ENCODE data around the gene TP53AIP1. TPM values are rescaled to one million over a fixed set of nuclear protein-coding genes. Genes with fewer than 3 reads are reported as not detected.

Gene TP53AIP1
- total and polyA plus RNA-seq, 12 donors, result 0.01 TPM; not detected in 11

DNA sequence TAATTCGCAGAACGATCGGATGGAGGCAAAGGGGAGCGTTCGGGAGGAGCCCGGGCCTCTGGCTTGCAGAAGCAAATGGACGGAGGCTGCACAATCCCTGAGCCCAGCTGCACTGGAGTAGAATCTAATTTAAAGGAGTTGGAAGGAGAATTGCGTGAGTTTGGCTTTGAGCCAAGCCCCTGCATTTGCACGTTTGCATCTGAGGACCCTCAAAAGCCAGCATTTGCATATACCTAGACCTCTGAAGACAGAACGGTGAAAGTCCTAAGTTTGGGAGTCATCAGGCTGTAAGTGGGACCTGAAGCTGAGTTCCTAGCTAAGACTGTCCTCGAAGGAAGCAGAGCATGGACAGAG is 15.6 kb downstream of the TP53AIP1 start:
- H3K9me3 ChIP-seq, result no peaks in the 10 kb centered on the region
- H3K4me3 ChIP-seq, result no peak overlapping the region
- intact Hi-C loops (cut with DNase I), result no loop called here
- TF ChIP-seq, protein P1, sequence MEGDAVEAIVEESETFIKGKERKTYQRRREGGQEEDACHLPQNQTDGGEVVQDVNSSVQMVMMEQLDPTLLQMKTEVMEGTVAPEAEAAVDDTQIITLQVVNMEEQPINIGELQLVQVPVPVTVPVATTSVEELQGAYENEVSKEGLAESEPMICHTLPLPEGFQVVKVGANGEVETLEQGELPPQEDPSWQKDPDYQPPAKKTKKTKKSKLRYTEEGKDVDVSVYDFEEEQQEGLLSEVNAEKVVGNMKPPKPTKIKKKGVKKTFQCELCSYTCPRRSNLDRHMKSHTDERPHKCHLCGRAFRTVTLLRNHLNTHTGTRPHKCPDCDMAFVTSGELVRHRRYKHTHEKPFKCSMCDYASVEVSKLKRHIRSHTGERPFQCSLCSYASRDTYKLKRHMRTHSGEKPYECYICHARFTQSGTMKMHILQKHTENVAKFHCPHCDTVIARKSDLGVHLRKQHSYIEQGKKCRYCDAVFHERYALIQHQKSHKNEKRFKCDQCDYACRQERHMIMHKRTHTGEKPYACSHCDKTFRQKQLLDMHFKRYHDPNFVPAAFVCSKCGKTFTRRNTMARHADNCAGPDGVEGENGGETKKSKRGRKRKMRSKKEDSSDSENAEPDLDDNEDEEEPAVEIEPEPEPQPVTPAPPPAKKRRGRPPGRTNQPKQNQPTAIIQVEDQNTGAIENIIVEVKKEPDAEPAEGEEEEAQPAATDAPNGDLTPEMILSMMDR (IDR thresholded peaks at IDR 0.05), result no peak
- peaks cover 0 to 11% (median under 1%) of the 10 kb centered on the region in 7 donors for H3K27me3 ChIP-seq
- DNase-seq, result no peak
- no peak for ATAC-seq
- H3K36me3 ChIP-seq, result no peaks in the 10 kb centered on the region
- peaks cover 0 to 4% (median 0%) of the 10 kb centered on the region in 9 donors for H3K4me1 ChIP-seq
- 71 to 73% methylated on average over 11 of the region's 11 CpGs for WGBS, 2 donors
- H3K27ac ChIP-seq, result no peak overlapping the region

DNA sequence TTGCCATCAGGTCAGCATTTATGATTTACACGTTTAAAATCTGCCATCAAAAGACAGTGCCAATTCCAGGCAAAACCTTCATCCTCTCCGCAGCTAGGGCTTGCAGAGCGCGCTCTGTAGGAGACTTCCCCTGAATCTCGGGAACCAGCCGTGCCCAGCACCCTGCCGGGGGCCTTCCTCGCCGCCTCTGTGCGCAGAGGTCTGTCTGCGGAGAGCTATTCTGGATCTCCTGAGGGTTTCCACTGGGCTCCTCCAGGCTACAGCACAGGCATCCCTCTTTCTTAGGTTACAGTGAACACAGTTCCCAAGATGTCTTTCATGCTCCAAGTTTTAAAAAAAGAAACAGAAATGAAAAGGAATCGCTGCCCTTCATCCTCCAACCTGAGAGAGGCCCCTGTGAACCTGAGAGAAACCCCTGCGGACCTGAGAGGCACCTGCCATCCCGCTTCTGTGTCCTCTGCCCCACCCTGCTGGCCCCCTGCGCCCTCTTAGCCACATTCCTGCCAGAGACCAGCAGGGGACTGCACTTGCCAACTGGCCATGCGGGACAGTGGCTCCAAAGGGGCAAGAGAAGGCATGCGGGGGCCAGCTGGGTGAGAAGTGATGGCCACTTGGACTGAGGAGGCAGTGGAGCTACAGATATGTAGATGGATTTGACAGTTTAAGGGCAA is 16.1 kb downstream of the TP53AIP1 start:
- TF ChIP-seq, protein P1 (IDR thresholded peaks at IDR 0.05), result no peak
- Histone ChIP-seq H3K4me1 (peaks cover 0 to 4% (median 0%) of the 10 kb centered on the region in 9 donors), H3K27me3 (peaks cover 0 to 11% (median 0%) of the 10 kb centered on the region in 7 donors), H3K27ac (no peak overlapping the region), H3K4me3 (no peak overlapping the region), H3K36me3 (no peaks in the 10 kb centered on the region), H3K9me3 (no peaks in the 10 kb centered on the region)
- intact Hi-C loops (cut with DNase I), result no loop called here
- no peak for ATAC-seq
- WGBS, 2 donors, result 79 to 84% methylated on average over 17 of the region's 17 CpGs
- DNase-seq, result no peak

DNA sequence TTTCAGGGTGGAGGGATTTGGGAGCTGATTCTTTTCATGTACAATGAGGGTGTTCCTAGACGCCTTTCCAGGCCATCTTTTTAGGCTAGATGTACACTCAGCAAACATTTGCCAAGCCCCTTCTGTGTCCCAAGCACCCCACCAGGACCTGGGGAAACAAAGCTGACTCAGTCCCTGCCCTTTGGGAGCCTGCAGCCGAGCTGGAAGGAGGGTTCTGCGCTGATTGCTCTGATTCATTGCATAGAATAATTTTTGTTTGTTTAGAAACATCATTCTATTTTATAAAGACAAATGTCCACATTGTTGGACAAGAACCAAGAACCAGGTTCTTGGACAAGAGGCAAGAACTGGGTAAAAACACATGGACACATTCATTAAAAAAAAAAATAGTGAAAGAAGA is 16.7 kb downstream of the TP53AIP1 start:
- no peaks in the 10 kb centered on the region for H3K9me3 ChIP-seq
- TF ChIP-seq, protein P1 (IDR thresholded peaks at IDR 0.05), result no peak
- ATAC-seq (no peak), DNase-seq (no peak)
- no peaks in the 10 kb centered on the region for H3K36me3 ChIP-seq
- peaks cover 0 to 11% (median 0%) of the 10 kb centered on the region in 7 donors for H3K27me3 ChIP-seq
- H3K27ac ChIP-seq, result no peak overlapping the region
- H3K4me1 ChIP-seq, result peaks cover 0 to 4% (median 0%) of the 10 kb centered on the region in 9 donors
- 78 to 88% methylated on average over 3 of the region's 3 CpGs for WGBS, 2 donors
- intact Hi-C loops (cut with DNase I), result no loop called here
- H3K4me3 ChIP-seq, result no peak overlapping the region

DNA sequence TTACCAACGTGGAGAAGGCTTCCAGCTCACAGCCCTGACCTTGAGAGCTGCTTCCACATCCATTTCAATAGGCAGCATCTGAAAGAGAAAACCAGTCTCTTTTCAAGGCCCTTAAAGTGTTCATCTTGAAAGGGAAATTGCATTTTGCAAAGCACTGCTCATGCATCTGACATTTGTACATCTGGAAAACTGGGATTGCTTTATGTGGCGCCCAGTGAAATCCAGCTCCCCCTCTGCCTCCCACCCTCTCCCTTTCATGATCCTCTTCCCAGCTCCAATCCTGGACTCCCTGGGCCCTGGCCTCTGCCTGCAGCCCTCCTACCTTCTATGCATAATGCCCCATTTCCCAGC is 17.4 kb downstream of the TP53AIP1 start:
- Histone ChIP-seq H3K27me3 (peaks cover 0 to 11% (median 0%) of the 10 kb centered on the region in 7 donors), H3K4me1 (peaks cover 0 to 4% (median 0%) of the 10 kb centered on the region in 9 donors), H3K9me3 (no peaks in the 10 kb centered on the region), H3K27ac (no peak overlapping the region), H3K36me3 (no peaks in the 10 kb centered on the region), H3K4me3 (no peak overlapping the region)
- DNase-seq (no peak), ATAC-seq (no peak)
- TF ChIP-seq, protein P1 (IDR thresholded peaks at IDR 0.05), result no peak
- intact Hi-C loops (cut with DNase I), result no loop called here
- 56 to 64% methylated on average over 2 of the region's 2 CpGs for WGBS, 2 donors
